Esophagus squamous epithelium (tissue), 4 donors: ENCODE results near the gene GBE1.

Experiments
- POLR2A ChIP-seq, 4 donors: fragments of 450-650 bp; IDR thresholded peaks; one replicate each; pipeline ENCODE4 v1.6.1; 2017; ENCODE audit warnings: antibody characterized with exemption in 4 of 4, mild to moderate bottlenecking in 4 of 4, moderate library complexity in 3 of 4
- TF ChIP-seq, protein P1 (sequence below), 6 experiments: fragments of 450-650 bp in 4 of 6; fragments of 200-600 bp in 2 of 6; sonication (generic) in 2 of 6; IDR thresholded peaks; one replicate each; pipeline ENCODE4 v1.5.1; 2016 to 2019; ENCODE audit warnings: antibody characterized with exemption in 6 of 6, mild to moderate bottlenecking in 4 of 6, moderate library complexity in 4 of 6

DNA sequence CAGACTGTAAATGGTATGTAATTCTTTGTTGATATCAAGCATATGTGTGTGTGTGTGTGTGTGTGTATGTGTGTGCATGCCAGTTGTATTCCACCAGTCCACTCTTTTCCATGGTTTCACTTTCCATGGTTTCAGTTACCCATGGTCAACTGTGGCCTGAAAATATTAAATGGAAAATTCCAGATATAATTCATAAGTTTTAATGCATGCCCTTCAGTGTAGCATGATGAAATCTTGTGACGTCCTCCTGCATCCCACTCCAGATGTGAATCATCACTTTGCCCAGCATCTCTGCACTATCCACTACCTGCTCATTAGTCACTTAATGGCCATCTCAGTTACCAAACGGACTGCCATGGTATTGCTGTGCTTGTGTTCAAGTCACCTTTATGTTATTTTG is 215.9 kb downstream of the GBE1 start:
- TF ChIP-seq POLR2A (IDR thresholded peaks at IDR 0.05), result no peak
- TF ChIP-seq, protein P1, sequence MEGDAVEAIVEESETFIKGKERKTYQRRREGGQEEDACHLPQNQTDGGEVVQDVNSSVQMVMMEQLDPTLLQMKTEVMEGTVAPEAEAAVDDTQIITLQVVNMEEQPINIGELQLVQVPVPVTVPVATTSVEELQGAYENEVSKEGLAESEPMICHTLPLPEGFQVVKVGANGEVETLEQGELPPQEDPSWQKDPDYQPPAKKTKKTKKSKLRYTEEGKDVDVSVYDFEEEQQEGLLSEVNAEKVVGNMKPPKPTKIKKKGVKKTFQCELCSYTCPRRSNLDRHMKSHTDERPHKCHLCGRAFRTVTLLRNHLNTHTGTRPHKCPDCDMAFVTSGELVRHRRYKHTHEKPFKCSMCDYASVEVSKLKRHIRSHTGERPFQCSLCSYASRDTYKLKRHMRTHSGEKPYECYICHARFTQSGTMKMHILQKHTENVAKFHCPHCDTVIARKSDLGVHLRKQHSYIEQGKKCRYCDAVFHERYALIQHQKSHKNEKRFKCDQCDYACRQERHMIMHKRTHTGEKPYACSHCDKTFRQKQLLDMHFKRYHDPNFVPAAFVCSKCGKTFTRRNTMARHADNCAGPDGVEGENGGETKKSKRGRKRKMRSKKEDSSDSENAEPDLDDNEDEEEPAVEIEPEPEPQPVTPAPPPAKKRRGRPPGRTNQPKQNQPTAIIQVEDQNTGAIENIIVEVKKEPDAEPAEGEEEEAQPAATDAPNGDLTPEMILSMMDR (IDR thresholded peaks at IDR 0.05), result no peak
